GM10248 (cell line): ENCODE results near the gene RYR1.
A peak's percentile ranks its signal among the peaks of the same experiment; 100 is the strongest.

ENCODE experiments used
- CTCF ChIA-PET: fragments of 300-600 bp; sonication (Branson Sonifier 250); formaldehyde crosslinking; extraction: SDS; loops from one replicate; lab custom pipeline; 2021; ENCODE audit warnings: antibody characterized with exemption; lab: Yijun Ruan, JAX
- POLR2A ChIA-PET: fragments of 350-650 bp; sonication (Branson Sonifier 250); formaldehyde crosslinking; extraction: SDS; loops from one replicate; lab custom pipeline; 2020; ENCODE audit warnings: antibody characterized with exemption; lab: Yijun Ruan, JAX
- DNase-seq: peaks from one replicate; pipeline ENCODE4 v3.0.0; 2012; ENCODE audit errors: extremely low spot score
- CTCF ChIP-seq: IDR thresholded peaks from 2 replicates; pipeline ENCODE4 v1.5.1; 2012; ENCODE audit warnings: mild to moderate bottlenecking, low read depth; ENCODE audit errors: extremely low read depth, missing control alignments, control extremely low read depth

The RYR1 gene

DNA sequence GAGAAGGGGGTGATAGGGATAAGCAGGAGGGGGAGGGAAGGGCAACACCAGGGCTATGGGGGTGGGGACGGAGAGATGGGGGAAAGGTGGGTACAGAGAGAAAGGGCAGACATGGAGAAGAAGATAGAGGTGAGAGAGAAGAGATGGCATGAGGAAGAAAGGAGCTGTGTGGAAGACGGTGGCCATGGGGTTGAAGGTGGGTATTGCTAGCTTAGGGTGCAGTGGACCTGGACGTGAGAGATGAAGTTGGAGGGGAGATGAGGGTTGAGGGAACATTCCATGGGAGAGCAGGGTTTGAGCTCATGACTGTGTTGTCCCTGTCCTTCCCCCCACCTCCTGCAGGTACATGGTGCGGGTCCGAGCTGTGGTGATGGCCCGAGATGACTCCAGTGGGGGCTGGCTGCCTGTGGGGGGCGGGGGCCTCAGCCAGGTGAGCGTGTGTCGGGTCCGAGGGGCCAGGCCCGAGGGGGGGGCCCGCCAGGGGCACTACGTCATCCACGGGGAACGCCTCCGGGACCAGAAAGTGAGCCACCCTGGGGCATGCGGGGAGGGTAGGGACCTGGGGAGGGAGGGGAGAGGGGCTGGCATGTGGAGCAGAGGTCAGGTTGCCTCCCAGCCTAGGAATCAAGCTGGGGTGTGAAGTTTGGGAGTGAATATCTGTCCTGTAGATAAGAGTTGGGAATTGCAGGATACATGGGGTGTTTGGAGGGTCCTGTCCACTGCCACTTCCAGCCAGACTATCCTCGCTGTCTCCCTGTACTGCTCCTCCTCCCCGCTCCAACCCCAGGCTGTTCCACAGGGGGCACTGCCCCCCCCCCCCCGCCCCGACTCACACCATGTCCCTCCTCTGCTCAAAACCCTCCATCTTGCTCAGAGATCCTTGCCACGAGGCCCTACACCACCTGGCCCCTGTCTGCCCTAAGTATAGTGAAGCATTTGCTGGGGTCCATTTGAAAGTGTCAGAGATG lies 43.2 kb upstream of the RYR1 start:
- POLR2A ChIA-PET, result interaction anchor here (0.7 to 1.7 kb wide), 3 partner anchors 12 to 484 kb away, joined by 3 to 9 read pairs (median 9); partner anchors contain the start of genes FAM98C, PSMD8 and WDR87
- CTCF ChIA-PET, result interaction anchor here (0.9 to 4.0 kb wide), 5 partner anchors 10 to 16 kb away, joined by 3 to 43 read pairs (median 5); partner anchors contain the start of genes FAM98C and PSMD8
- DNase-seq, result no peak
- no peak for TF ChIP-seq CTCF

DNA sequence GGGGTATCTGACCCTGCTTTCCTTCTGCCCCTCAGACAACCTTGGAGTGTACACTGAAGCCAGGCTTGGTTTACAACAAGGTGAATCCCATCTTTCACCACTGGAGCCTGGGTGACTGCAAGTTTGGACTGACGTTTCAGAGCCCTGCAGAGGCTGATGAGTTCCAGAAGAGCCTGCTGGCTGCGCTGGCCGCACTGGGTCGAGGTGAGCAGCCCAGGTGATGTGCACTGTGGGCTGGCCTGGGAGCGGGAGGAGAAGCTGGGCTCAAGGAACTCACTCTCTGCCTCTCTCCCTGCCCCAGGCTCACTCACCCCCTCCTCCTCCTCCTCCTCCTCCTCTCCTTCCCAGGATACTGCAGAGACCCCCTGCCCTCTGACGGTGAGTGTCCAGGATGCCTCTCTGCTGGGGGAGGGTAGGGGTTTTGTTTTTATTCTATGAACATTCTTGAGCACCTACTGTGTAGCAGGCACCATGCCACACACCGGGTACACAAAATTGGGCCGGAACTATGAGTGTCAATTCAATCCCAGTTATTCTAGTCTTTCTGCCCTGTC lies 41.5 kb upstream of the RYR1 start:
- ChIA-PET POLR2A (no interaction called here), CTCF (interaction anchor here (3.7 kb wide), 1 partner anchor 11 kb away, joined by 32 read pairs; the partner anchor contains the start of gene FAM98C)
- no peak for DNase-seq
- TF ChIP-seq CTCF, result no peak

DNA sequence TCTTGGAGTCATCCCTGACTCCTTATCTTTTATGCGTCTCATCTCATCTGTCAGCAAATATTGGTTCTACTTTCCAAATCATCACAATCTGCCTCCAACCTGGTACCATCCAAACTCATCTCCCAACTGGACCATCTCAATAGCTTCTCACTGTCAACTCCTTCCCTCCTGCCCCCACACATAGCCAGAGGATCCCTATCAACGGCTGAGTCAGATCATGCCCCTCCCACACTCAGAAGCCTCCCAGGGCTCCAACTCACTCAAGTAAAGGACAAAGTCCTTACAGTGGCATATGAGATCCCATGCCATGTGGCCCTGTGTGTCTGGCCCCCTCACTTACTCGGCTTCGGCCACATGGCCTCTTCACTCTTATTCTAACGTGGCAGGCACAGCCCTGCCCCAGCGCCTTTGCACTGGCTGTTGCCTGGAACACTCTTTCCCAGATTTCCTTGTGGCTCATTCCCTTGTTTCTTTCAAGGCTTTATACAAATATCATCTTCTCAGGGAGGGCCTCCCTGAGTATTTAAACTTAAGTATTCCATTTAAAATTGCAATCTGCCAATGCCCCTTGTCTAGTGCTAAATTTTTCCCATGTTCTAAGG lies 40.7 kb upstream of the RYR1 start:
- ChIA-PET POLR2A (no interaction called here), CTCF (interaction anchor here (0.9 to 3.7 kb wide), 3 partner anchors 9 to 16 kb away, joined by 3 to 32 read pairs (median 3); partner anchors contain the start of gene FAM98C)
- no peak for TF ChIP-seq CTCF
- DNase-seq, result no peak

GRCh38 chr19:38394488-38394887 lies 39.0 kb upstream of the RYR1 start:
- POLR2A ChIA-PET, result interaction anchor here (0.6 to 1.2 kb wide), 2 partner anchors 20 to 60 kb away, joined by 3 to 4 read pairs; partner anchors contain the start of gene PSMD8
- CTCF ChIA-PET, result interaction anchor here (0.9 to 3.7 kb wide), 2 partner anchors 8 to 536 kb away, joined by 3 to 32 read pairs; partner anchors contain the start of genes FAM98C, MRPS12 and SARS2

GRCh38 chr19:38395381-38396114 lies 37.9 kb upstream of the RYR1 start:
- ChIA-PET POLR2A (no interaction called here), CTCF (interaction anchor here (3.7 kb wide), 1 partner anchor 7 kb away, joined by 32 read pairs; the partner anchor contains the start of gene FAM98C)
- DNase-seq, result no peak

More at GRCh38 chr19:38394488-38394887, 39.0 kb upstream of the RYR1 start:
- peak; percentile 59 for DNase-seq
- TF ChIP-seq CTCF, result no peak

More at GRCh38 chr19:38395381-38396114, 37.9 kb upstream of the RYR1 start:
- TF ChIP-seq CTCF, result no peak
